Ovary (tissue), 9 donors: ENCODE data around the gene RPA3. TPM values are rescaled to one million over a fixed set of nuclear protein-coding genes. Genes with fewer than 3 reads are reported as not detected.

Experiments used
- DNase-seq, 5 donors: peaks; one replicate each; pipeline ENCODE4 v3.0.0-alpha.2; 2019 to 2020
- H3K27ac ChIP-seq, 2 donors: fragments of 200-600 bp; one replicate each; pipeline versions ENCODE4 v1.5.1 to v1.8.0; 2019 to 2022
- H3K27me3 ChIP-seq: fragments of 200-600 bp; one replicate; pipeline ENCODE4 v1.8.0; 2022
- H3K36me3 ChIP-seq: fragments of 200-600 bp; sonication (generic); one replicate; pipeline ENCODE4 v1.5.1; 2019
- H3K4me1 ChIP-seq: one replicate; pipeline ENCODE4 v1.8.1; 2013; ENCODE audit warnings: mild to moderate bottlenecking, moderate library complexity; ENCODE audit not compliant: insufficient read depth
- H3K4me3 ChIP-seq: fragments of 200-600 bp; sonication (generic); one replicate; pipeline ENCODE4 v1.5.1; 2017
- H3K9me3 ChIP-seq, 2 donors: fragments of 200-600 bp in 1 of 2; sonication (generic) in 1 of 2; one replicate each; pipeline versions ENCODE4 v1.5.1 to v1.8.1; 2013 to 2019; ENCODE audit warnings: mild to moderate bottlenecking in 1 of 2, moderate library complexity in 1 of 2
- EP300 ChIP-seq: sonication (generic); formaldehyde crosslinking; IDR thresholded peaks from one replicate; pipeline ENCODE4 v1.6.1; 2017; ENCODE audit warnings: antibody characterized with exemption
- POLR2A ChIP-seq: fragments of 450-650 bp; IDR thresholded peaks from one replicate; pipeline ENCODE4 v1.6.1; 2017; ENCODE audit warnings: antibody characterized with exemption, mild to moderate bottlenecking, moderate library complexity
- WGBS, 3 donors: extraction: QIAGEN DNeasy Blood & Tissue Kit in 1 of 3; methylation state at CpG; one replicate each; pipeline versions ENCODE4 v1.1.5 to v1.1.7; 2013 to 2017; 5-methylcytosine and 5-hydroxymethylcytosine counted together
- intact Hi-C, 4 donors: fragments of 100-400 bp; cut with DNase I; formaldehyde crosslinking; loops; one replicate each; pipeline versions ENCODE4 v1.11.0 to v1.15.1; 2022 to 2023
- polyA plus RNA-seq, 2 donors: library from polyadenylated mRNA; stranded (reverse); fragments of 200-250 nt in 1 of 2; fragments of 350-450 nt in 1 of 2; fragmentation: Illumina TruSeq in 1 of 2; extraction: RNeasy Lipid Tissue Mini Kit (QIAGEN cat#74804) in 1 of 2; gene quantifications; one replicate each; pipeline ENCODE4 v1.2.3, GENCODE V29; 2013 to 2014
- total RNA-seq, 7 donors: library from RNA; depleted of rRNA in 2 of 7; stranded (reverse); fragments of >200 nt in 2 of 7; fragmentation: NEBNext Ultra II Directional in 3 of 7; extraction: Animal tissue kit (Norgen Biotek cat#: 25700) in 3 of 7; gene quantifications; one replicate each; pipeline versions ENCODE4 v1.1.0 to v1.2.4, GENCODE V29; 2016 to 2023
- TF ChIP-seq, protein P1 (sequence below), 3 donors: fragments of 450-650 bp in 2 of 3; fragments of 200-600 bp in 1 of 3; IDR thresholded peaks; one replicate each; pipeline versions ENCODE4 v1.5.1 to v1.8.0; 2016 to 2022; ENCODE audit warnings: antibody characterized with exemption in 3 of 3, mild to moderate bottlenecking in 1 of 3
- donor health status: DM: no; HTN: no; CAD: no; lungs with moderate emphysema.
- donor health status: DM: no; HTN: no; CAD: no.
- donor health status: Bipolar disorder and iron deficiency.
- donor health status: DM: yes; HTN: yes; CAD: no.
- donor health status: DM: no; HTN: no; CAD: no.
- donor health status: DM: yes; HTN: yes; CAD: no.

The RPA3 gene
- total and polyA plus RNA-seq, 9 donors = 8.6 to 28.6 (median 17.8) TPM

- intact Hi-C loops = no loop called here
- Histone ChIP-seq H3K27ac (no peak overlapping the region), H3K36me3 (no peaks in the 10 kb centered on the region), H3K4me3 (no peak overlapping the region), H3K4me1 (no peaks in the 10 kb centered on the region), H3K9me3 (no peaks in the 10 kb centered on the region), H3K27me3 (no peaks in the 10 kb centered on the region)
- 89 to 96% (median 95%) methylated on average over 1 of the region's 1 CpG for WGBS, 3 donors
- no peak for DNase-seq
- no peak for TF ChIP-seq EP300
- TF ChIP-seq POLR2A = no peak
- TF ChIP-seq, protein P1, sequence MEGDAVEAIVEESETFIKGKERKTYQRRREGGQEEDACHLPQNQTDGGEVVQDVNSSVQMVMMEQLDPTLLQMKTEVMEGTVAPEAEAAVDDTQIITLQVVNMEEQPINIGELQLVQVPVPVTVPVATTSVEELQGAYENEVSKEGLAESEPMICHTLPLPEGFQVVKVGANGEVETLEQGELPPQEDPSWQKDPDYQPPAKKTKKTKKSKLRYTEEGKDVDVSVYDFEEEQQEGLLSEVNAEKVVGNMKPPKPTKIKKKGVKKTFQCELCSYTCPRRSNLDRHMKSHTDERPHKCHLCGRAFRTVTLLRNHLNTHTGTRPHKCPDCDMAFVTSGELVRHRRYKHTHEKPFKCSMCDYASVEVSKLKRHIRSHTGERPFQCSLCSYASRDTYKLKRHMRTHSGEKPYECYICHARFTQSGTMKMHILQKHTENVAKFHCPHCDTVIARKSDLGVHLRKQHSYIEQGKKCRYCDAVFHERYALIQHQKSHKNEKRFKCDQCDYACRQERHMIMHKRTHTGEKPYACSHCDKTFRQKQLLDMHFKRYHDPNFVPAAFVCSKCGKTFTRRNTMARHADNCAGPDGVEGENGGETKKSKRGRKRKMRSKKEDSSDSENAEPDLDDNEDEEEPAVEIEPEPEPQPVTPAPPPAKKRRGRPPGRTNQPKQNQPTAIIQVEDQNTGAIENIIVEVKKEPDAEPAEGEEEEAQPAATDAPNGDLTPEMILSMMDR (IDR thresholded peaks at IDR 0.05) = no peak
Observed at GRCh38 chr7:7618410-7618809, 100.0 kb downstream of the RPA3 start.

DNA sequence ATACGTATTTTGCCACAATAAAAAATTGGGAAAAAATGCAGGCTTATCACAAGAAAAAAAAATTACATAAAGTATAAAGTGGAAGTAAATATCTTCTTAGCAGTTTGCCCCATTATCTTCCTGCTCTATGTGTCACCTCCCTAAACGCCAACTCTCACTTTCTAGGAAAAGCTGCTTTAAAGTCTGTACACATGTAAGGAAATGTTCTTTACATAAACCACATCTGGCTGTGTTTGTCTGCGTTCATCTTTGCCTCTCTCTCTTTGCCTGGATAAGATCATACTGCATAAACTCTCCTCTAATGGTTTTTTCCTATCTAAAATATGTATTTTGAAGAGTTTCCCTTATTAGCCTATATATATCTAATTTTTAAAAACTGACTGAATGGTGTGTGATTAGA is 100.9 kb downstream of the RPA3 start:
- Histone ChIP-seq H3K4me1 (no peaks in the 10 kb centered on the region), H3K9me3 (no peaks in the 10 kb centered on the region), H3K27me3 (no peaks in the 10 kb centered on the region), H3K27ac (no peak overlapping the region), H3K4me3 (no peak overlapping the region), H3K36me3 (no peaks in the 10 kb centered on the region)
- DNase-seq = no peak
- no peak for TF ChIP-seq EP300
- TF ChIP-seq, protein P1 (IDR thresholded peaks at IDR 0.05) = no peak
- TF ChIP-seq POLR2A = no peak
- 54 to 70% (median 61%) methylated on average over 3 of the region's 3 CpGs for WGBS, 3 donors
- intact Hi-C loops = no loop called here

GRCh38 chr7:7614018-7614741 is 104.2 kb downstream of the RPA3 start:
- H3K27me3 ChIP-seq = no peaks in the 10 kb centered on the region
- no peaks in the 10 kb centered on the region for H3K36me3 ChIP-seq
- intact Hi-C loops = no loop called here
- H3K4me1 ChIP-seq = no peaks in the 10 kb centered on the region
- DNase-seq = no peak
- H3K27ac ChIP-seq = no peak overlapping the region
- TF ChIP-seq POLR2A = no peak
- TF ChIP-seq, protein P1 (IDR thresholded peaks at IDR 0.05) = no peak
- no peak for TF ChIP-seq EP300
- H3K9me3 ChIP-seq = no peaks in the 10 kb centered on the region
- WGBS, 3 donors = 60 to 69% (median 64%) methylated on average over 4 of the region's 4 CpGs
- H3K4me3 ChIP-seq = no peak overlapping the region

DNA sequence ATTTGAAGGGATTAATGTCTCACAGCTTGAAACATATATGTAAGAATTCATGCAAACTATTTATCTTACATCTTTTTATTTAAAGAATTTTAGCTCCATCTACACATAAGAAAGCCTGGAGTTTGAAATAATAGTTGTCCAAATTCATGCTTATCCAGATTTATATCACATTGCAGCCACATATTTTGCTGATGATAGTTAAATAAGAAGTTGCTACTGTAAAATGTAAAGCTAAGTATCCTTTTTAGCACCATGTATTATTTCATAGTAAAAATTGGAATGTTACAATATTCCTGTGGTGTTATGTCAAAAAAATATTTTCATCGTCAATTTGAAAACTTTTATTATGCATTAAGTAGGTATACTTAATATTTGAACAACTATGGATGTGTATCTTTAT is 105.2 kb downstream of the RPA3 start:
- Histone ChIP-seq H3K4me1 (no peaks in the 10 kb centered on the region), H3K27me3 (no peaks in the 10 kb centered on the region), H3K27ac (no peak overlapping the region), H3K9me3 (no peaks in the 10 kb centered on the region), H3K36me3 (no peaks in the 10 kb centered on the region), H3K4me3 (no peak overlapping the region)
- DNase-seq = no peak
- TF ChIP-seq EP300 (no peak), POLR2A (no peak)
- TF ChIP-seq, protein P1 (IDR thresholded peaks at IDR 0.05) = no peak
- 84 to 91% (median 89%) methylated on average over 1 of the region's 1 CpG for WGBS, 3 donors
- intact Hi-C loops = no loop called here
